Erythroblast (primary cell): ENCODE measurements around the gene MT1H.

Experiments
- GATA1 ChIP-seq: IDR thresholded peaks from 2 replicates; pipeline ENCODE4 v1.6.1; 2011; ENCODE audit warnings: low read depth, mild to moderate bottlenecking, control low read depth, low read length, moderate library complexity
- POLR2A ChIP-seq: IDR thresholded peaks from 2 replicates; pipeline ENCODE4 v1.6.1; 2011; ENCODE audit warnings: mild to moderate bottlenecking, low read length

GRCh38 chr16:56649820-56650219, 19.8 kb upstream of the MT1H start:
- TF ChIP-seq POLR2A: no peak
- TF ChIP-seq GATA1: no peak
